Retina (tissue), 1 donor: Measurements from ENCODE around the gene TNS1.

Experiments used
- DNase-seq: peaks from one replicate; pipeline ENCODE4 v3.0.0-alpha.2; 2016

The TNS1 gene

DNA sequence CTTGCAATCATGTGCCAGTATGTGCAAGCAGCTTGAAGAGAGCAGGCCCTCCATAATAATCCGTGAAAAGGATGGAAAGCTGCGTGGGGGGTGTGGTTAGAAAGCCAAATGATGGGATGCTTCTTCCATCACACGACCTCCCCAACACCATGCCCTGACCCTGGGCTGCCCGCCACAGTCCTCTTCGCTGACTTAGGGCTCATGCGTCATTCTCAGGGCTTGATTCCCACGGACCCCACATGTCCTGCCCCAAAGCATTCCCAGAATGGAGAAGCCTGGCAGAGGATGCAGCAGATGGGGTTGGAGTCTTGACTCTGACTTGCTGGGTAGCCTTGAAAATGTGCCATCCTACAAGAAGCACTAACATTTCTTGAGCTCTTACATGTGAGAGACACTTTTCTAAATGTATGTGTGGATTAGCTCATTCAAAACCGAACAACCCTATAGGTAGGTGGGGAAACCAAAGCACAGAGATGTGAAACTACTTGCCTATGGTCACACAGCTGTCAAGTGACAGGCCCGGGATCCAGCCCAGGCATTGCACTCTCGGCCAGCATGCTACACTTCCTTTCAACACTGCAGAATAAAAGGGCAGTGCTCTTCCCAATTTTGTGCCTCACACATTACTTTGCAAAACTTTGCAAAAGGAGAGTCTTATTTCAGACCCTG is 3.7 kb downstream of the TNS1 start:
- DNase-seq = no peak

- no peak for DNase-seq
Observed at GRCh38 chr2:217997510-217997909, 5.3 kb downstream of the TNS1 start.

DNA sequence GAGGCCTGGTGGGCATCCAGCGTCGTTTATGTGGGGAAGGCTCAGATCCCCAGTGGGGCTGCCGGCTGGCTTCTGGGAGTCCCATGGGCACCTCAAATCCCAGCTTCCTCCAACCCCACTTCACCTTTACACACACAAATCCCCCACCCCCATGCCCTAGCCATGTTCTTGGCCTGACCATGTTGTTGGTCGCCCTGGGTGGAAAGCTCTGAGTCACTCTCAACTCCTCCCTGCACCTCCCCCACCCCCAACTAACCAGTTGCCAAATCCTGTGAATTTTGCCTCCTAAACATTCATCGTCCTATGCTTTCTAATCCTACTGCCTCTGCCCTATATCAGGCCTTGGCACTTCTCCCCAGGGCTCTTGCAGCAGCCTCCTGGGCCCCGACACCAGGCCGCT is 6.4 kb downstream of the TNS1 start:
- no peak for DNase-seq

DNA sequence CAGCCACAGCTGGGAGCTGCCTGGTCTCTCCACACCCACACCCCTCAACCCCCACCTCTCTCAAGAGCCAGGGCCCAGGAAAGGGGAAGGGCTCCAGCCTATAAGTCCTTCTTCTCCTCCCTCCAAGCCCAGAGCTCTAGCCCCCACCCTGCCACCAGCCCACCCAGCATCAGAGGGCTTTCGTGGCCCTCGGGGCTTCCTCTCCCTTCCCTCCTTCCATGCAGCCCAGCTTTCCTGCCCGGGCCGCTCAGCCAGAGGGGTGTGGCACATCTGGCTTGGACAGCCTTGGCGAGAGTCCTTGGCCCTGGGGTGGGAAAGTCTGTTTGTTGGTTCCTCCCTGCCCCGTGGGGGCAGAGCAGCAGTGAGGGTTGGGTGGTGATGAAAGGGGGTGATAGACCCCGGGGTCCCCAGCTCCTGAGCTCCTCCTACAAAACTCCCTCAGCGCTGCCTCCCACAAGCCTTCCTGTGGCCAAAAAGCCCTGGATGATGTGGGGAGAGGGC is 7.0 kb downstream of the TNS1 start:
- DNase-seq = no peak

GRCh38 chr2:217994776-217995274 is 8.0 kb downstream of the TNS1 start:
- no peak for DNase-seq

DNA sequence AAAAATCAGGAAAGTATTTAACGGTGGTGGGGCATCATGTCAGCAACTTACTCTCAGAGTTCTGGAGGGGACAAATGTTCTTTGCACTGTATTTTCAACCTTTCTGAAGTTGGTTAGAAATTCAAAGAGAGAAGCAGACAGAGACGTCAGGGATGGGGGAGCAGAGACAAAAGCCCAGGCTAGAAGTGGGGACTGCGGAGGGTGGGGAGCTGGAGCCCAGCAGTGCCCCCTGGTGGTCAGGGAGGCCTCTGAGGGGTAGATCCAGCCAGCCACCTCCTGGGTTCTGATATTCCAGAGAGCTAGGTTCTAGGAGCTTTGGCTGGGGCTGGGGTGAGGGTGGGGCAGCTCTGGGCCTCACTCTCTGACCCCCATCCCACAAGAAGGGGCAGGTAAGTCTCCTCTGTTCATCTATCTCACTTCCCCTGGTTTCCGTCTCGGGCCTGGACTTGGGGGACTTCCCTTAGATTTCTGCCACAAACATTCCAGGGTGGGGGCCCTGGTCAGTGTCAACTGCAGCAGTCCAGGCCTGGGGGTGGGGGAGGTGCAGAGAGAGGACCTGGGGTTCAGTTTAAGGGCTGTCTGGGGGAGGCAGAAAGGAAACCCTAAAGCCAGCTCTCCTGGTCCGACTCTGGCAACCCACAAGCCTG is 8.9 kb downstream of the TNS1 start:
- peak; percentile 62 for DNase-seq

GRCh38 chr2:217993138-217993537 is 9.7 kb downstream of the TNS1 start:
- no peak for DNase-seq

- no peak for DNase-seq
Observed at GRCh38 chr2:217992061-217992460, 10.7 kb downstream of the TNS1 start.

GRCh38 chr2:217990791-217991465 is 11.9 kb downstream of the TNS1 start:
- no peak for DNase-seq

DNA sequence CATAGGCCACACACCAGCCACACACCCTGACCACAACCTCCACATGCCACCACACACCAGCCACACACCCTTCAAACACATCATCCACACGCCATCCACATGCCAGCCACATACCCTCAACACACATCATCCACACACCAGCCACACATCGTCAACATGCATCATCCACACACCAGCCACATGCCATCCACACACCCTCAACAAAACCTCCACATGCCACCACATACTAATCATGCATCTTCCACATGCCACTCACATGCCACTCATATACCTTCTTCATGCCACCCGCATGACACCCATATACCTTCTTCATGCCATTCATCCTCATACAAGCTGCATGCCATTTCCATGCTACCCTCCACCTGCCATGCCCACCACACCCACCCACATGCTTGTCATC is 12.4 kb downstream of the TNS1 start:
- no peak for DNase-seq

DNA sequence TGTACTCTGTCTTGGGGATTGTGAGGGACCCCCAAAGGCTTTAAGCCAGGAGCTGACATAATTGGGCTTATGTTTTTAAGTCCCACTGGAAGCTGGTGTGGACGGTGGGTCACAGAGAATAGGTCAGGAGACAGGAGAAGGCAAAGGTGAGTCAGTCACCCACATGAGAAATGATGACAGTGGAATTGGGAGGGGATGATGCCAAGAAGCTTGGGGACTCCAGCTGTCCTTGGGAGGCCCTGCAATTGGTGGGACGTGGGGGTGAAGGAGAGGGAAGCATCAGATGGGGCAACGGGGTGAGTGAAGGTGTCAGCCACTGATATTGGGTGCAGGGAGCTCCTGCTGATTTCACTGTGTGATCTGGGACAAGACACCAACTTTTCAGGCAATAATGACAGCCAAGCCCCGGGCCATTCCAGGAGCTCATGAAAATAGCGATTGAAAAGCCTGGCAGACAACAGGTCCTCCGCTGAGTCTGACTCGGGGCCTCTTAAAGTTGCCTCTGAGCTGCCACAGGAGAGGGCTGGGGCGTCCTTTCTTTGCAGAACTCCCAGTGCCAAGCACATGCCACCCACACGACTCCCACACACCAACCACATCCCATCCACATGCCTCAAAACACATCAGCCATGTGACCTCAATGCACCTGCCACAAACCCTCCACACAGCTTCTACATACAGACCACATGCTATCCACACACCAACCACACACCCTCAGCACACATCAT is 13.4 kb downstream of the TNS1 start:
- DNase-seq = no peak

- DNase-seq = no peak
Observed at GRCh38 chr2:217988840-217989204, 14.0 kb downstream of the TNS1 start.

DNA sequence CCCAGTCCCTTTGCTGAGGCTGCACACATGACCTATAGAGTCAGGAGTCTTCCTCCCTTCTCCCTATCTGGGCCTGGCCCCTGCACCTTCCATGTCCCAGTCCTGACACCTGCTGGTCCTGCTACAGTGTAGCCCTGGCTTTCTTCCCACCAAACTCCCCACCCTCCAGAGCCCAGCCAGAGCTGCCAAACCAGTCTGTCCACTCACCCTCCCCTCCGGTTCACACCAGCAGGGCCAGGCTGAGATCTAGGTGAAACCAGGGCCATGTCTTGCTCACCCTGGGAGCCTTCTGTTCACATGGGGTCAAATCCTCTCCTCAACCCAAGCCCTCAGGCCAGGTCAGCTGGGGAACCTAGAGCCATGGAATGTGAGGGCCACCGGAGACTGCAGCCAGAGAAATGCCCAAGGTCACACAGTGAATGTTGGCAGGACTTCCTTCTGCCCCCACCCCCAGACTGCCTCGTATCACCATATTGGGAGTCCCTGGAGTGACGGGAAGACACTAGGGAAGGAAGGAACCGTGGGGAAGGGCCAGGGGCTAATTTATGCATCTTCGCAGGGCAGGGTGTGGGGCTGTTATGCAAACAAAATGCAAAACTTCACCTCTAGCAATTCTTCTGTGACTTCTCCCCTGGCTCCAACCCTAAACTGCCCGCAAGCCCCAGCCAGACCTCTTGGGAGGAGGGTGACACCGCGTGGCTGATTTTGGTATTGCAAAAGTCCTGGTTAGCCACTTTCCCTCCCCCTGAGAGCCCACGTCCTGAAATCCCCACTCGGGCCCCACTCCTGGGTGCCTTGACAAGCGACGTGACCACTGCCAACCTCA is 14.6 kb downstream of the TNS1 start:
- peak; percentile 90 for DNase-seq

DNA sequence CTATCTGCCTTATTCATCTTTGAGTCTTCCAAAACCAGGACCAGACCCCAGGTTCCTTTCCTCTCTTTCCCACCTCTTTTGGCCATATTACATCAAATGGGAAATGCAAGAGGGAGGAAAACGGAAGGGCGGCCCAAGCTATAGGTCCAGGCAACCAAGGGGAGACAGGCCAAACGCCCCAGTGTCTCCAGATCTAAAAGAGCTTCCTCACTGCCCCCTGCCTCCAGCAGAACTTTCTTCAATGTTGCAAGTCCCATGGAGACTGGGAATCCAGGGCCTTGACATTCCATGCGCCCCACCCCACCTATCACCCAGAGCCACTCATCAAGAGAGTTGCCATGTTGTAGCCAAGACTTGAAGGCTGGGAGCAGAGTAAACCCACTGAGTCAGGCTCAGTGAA is 15.4 kb downstream of the TNS1 start:
- DNase-seq = no peak

- no peak for DNase-seq
Observed at GRCh38 chr2:217986256-217986961, 16.4 kb downstream of the TNS1 start.

DNA sequence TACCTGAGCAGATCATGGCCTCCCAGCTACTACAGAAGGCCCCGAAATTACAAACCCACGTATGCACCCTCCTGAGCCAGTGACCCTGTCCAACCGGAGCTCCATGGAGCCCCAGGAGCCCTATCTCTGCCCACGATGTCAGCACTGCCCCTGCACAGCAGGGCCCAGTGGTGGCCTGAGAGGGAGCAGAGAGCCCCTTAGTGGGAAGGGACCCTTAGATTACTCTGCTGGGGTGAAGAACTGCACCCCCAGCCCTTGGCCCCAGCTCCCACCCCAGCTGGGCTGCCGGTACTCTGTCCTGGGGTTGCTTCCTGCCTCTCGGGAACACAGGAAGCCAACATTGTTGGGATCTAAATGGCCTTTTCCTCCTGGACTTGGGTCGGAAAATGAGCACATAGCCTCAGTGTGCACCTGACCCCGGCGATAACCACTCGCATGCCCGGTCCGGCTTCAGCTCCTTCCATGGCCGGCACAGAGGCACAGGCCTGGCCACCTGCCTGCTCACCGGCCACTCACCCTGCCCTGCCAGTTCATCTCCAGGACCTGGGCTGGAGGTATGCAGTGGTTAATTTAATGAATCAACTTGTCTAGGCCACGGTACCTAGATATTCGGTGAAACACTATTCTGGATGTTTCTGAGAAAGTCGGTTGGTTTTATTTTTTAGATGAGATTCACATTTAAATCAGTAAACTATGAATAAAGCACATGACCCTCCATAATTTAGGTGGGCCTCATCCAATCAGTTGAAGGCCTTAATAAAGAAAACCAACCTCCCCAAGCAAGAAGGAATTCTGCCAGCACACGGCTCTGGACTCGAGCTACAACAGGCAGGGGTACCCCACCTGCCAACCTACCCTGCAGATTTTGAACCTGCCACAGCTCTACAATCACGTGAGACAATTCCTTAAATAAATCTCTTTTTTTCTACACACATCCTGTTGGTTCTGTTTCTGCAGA is 19.2 kb downstream of the TNS1 start:
- no peak for DNase-seq

- no peak for DNase-seq
Observed at GRCh38 chr2:217981971-217982370, 20.8 kb downstream of the TNS1 start.

DNA sequence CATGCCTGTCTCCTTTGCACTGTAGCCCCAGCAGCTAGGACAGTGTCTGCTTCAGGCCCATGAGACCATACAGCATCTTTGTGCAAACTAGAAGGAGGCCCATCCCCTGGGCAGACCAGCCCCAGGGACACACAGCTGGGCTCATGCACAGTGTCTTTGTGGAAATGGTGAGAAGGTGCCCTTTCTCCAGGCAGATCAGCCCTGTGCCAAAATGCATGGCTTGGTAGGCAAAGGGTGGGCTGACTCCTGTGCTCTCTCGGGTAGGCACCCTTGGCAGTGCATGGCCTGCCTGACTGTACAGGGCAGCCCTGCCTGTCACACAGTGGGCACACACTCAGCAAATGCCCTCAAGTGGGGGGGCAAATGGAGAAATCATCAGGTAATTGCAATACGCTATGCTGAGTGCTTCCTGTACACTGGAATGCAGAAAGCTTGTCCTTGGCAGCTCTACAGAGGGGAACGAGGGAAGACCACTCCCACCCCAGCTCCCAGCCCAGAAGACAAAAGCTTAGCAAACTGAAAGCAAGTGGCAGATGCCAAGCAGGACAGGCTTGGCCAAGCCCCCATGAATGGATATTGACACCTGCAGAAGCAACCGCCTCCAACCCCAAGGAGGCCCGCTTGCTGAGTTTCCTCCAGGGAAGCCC is 21.6 kb downstream of the TNS1 start:
- peak; percentile 39 for DNase-seq

DNA sequence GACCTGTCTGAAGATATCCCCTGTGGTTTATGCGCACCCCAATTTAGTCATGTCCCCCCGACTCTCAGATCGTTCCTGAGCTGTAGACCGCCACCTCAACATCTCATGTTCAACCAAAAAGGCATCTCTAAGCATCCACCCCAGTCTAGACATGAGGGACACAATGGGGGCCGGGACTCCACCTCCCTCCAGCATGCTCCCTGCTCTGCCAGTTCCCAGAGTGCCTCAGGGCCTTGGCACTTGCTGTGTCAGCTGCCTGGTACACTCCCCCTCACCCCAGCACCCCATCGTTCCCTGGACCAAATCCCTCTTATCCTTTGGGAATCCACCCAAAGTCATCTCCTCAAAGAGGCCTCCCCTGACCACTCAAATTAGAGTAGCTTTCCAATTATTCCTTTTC is 22.2 kb downstream of the TNS1 start:
- DNase-seq = no peak

- DNase-seq = no peak
Observed at GRCh38 chr2:217980036-217980435, 22.8 kb downstream of the TNS1 start.
